Osteoblast (primary cell): ENCODE data around the gene SPATA9. TPM values are rescaled to one million over a fixed set of nuclear protein-coding genes. Genes with fewer than 3 reads are reported as not detected.
A peak's percentile ranks its signal among the peaks of the same experiment; 100 is the strongest.

Experiments
- DNase-seq: peaks from one replicate; pipeline ENCODE4 v3.0.0; 2011; ENCODE audit warnings: low spot score, mixed read lengths; ENCODE audit not compliant: insufficient read length; ENCODE audit errors: missing footprints
- H2AFZ ChIP-seq: 2 replicates; pipeline ENCODE4 v1.6.0; 2011; ENCODE audit warnings: mild to moderate bottlenecking, low read length
- H3K27ac ChIP-seq: 2 replicates; pipeline ENCODE4 v1.5.1; 2011; ENCODE audit warnings: mild to moderate bottlenecking, low read depth, low read length, moderate library complexity
- H3K27me3 ChIP-seq: 2 replicates; pipeline ENCODE4 v1.6.0; 2012; ENCODE audit warnings: mild to moderate bottlenecking, control low read depth, inconsistent platforms, low read length, moderate library complexity; ENCODE audit not compliant: insufficient read depth
- H3K36me3 ChIP-seq: 2 replicates; pipeline ENCODE4 v1.5.1; 2011; ENCODE audit warnings: mild to moderate bottlenecking, low read length, control low read depth, moderate library complexity; ENCODE audit not compliant: insufficient read depth
- H3K4me1 ChIP-seq: 2 replicates; pipeline ENCODE4 v1.5.1; 2011; ENCODE audit warnings: mild to moderate bottlenecking, low read length, control low read depth, moderate library complexity; ENCODE audit not compliant: insufficient read depth
- H3K4me2 ChIP-seq: 2 replicates; pipeline ENCODE4 v1.6.0; 2011; ENCODE audit warnings: mild to moderate bottlenecking, low read length; ENCODE audit not compliant: insufficient read depth
- H3K4me3 ChIP-seq: fragments of 200-600 bp; sonication (generic); 3 replicates; pipeline ENCODE4 v1.5.1; 2012; ENCODE audit warnings: mild to moderate bottlenecking, low read length, inconsistent platforms; ENCODE audit not compliant: insufficient read depth
- H3K79me2 ChIP-seq: 2 replicates; pipeline ENCODE4 v1.6.0; 2012; ENCODE audit warnings: mild to moderate bottlenecking, low read length, control low read depth, inconsistent platforms; ENCODE audit not compliant: insufficient read depth
- H3K9me3 ChIP-seq: 2 replicates; pipeline ENCODE4 v1.5.1; 2011; ENCODE audit warnings: low read depth, low read length, control low read depth
- H4K20me1 ChIP-seq: 2 replicates; pipeline ENCODE4 v1.6.0; 2012; ENCODE audit warnings: mild to moderate bottlenecking, low read length, control low read depth; ENCODE audit not compliant: insufficient read depth
- CTCF ChIP-seq: IDR thresholded peaks from 2 replicates; pipeline ENCODE4 v1.5.1; 2011; ENCODE audit warnings: mild to moderate bottlenecking, low read depth, low read length, moderate library complexity; ENCODE audit errors: extremely low read depth
- total RNA-seq: library from RNA; depleted of rRNA; stranded (reverse); fragments of >200 nt; gene quantifications from 2 replicates; pipeline ENCODE4 v1.2.3, GENCODE V29; 2012

Gene SPATA9
- total RNA-seq, 1 donor, result 0.36 TPM

- Histone ChIP-seq H3K27ac (peak overlapping the region; percentile 87), H3K9me3 (no peaks in the 10 kb centered on the region), H3K27me3 (no peaks in the 10 kb centered on the region), H3K79me2 (peaks cover 17% of the 10 kb centered on the region), H2AFZ (no peak overlapping the region), H3K4me1 (peaks cover 69% of the 10 kb centered on the region), H3K36me3 (no peaks in the 10 kb centered on the region), H3K4me2 (no peak overlapping the region), H4K20me1 (no peaks in the 10 kb centered on the region), H3K4me3 (no peak overlapping the region)
- no peak for DNase-seq
- TF ChIP-seq CTCF, result no peak
Observed at GRCh38 chr5:95727764-95728191, 45.0 kb upstream of the SPATA9 start.

- Histone ChIP-seq H3K4me3 (peak overlapping the region; percentile 37), H3K36me3 (no peaks in the 10 kb centered on the region), H3K4me2 (peak overlapping the region; percentile 72), H3K4me1 (peaks cover 69% of the 10 kb centered on the region), H3K27me3 (no peaks in the 10 kb centered on the region), H3K9me3 (no peaks in the 10 kb centered on the region), H2AFZ (peak overlapping the region; percentile 30), H4K20me1 (no peaks in the 10 kb centered on the region), H3K27ac (peak overlapping the region; percentile 87), H3K79me2 (peaks cover 10% of the 10 kb centered on the region)
- TF ChIP-seq CTCF, result no peak
- DNase-seq, result no peak
Observed at GRCh38 chr5:95726811-95727763, 44.3 kb upstream of the SPATA9 start.

- Histone ChIP-seq H2AFZ (peak overlapping the region; percentile 30), H3K4me2 (peak overlapping the region; percentile 72), H3K27ac (peak overlapping the region; percentile 87), H3K27me3 (no peaks in the 10 kb centered on the region), H4K20me1 (no peaks in the 10 kb centered on the region), H3K4me3 (peak overlapping the region; percentile 37), H3K9me3 (no peaks in the 10 kb centered on the region), H3K36me3 (no peaks in the 10 kb centered on the region), H3K4me1 (peaks cover 69% of the 10 kb centered on the region), H3K79me2 (peaks cover under 1% of the 10 kb centered on the region)
- no peak for DNase-seq
- no peak for TF ChIP-seq CTCF
Observed at GRCh38 chr5:95725937-95726810, 43.4 kb upstream of the SPATA9 start.
